H1 (cell line): ENCODE measurements around the gene FANCD2. TPM values are rescaled to one million over a fixed set of nuclear protein-coding genes. Genes with fewer than 3 reads are reported as not detected.
"Not testable (repeated sequence)": the region's sequence is repeated elsewhere in the genome, so short reads cannot be mapped to it uniquely, and the experiment has no call there.

Experiments
- CTCF ChIA-PET: fragments of 300-600 bp; sonication (Branson Sonifier 250); formaldehyde crosslinking; loops from one replicate; lab custom pipeline; 2021; ENCODE audit not compliant: partially characterized antibody; lab: Charles Lee
- POLR2A ChIA-PET: fragments of 300-600 bp; sonication (Branson Sonifier 250); formaldehyde crosslinking; loops from one replicate; lab custom pipeline; 2021; ENCODE audit warnings: inconsistent platforms; ENCODE audit not compliant: partially characterized antibody; lab: Charles Lee
- DNase-seq, 2 experiments: peaks; one replicate each; pipeline versions ENCODE4 v3.0.0 to v3.0.0-alpha.2; 2010 to 2022; ENCODE audit warnings: low spot score in 2 of 2, low read depth in 1 of 2, mixed read lengths in 1 of 2
- FAIRE-seq: peaks from 2 replicates; lab custom pipeline; 2011; peaks lifted over from hg19 to GRCh38; lab: Jason Lieb, UNC
- H2AFZ ChIP-seq: 2 replicates; pipeline ENCODE4 v1.8.1; 2012; ENCODE audit warnings: low read length, inconsistent platforms
- H2AK5ac ChIP-seq: 2 replicates; pipeline ENCODE4 v1.6.1; 2013; ENCODE audit warnings: low read depth, low read length
- H2BK120ac ChIP-seq: replicated peaks from 2 replicates; pipeline ENCODE3; 2013; ENCODE audit warnings: low read depth, low read length, inconsistent platforms
- H2BK12ac ChIP-seq: 2 replicates; pipeline ENCODE4 v1.6.1; 2013; ENCODE audit warnings: low read depth, low read length
- H2BK15ac ChIP-seq: 2 replicates; pipeline ENCODE4 v1.6.1; 2013; ENCODE audit warnings: low read length
- H2BK20ac ChIP-seq: 2 replicates; pipeline ENCODE4 v1.6.1; 2013; ENCODE audit warnings: low read length
- H2BK5ac ChIP-seq: 2 replicates; pipeline ENCODE4 v1.6.1; 2013; ENCODE audit warnings: low read depth, low read length
- H3K14ac ChIP-seq: 2 replicates; pipeline ENCODE4 v1.6.1; 2013; ENCODE audit warnings: inconsistent platforms; ENCODE audit not compliant: insufficient read length
- H3K18ac ChIP-seq: 2 replicates; pipeline ENCODE4 v1.6.1; 2013; ENCODE audit warnings: low read length; ENCODE audit errors: extremely low read depth
- H3K23ac ChIP-seq: 2 replicates; pipeline ENCODE4 v1.6.1; 2013; ENCODE audit warnings: inconsistent platforms; ENCODE audit not compliant: insufficient read length
- H3K23me2 ChIP-seq: 2 replicates; pipeline ENCODE4 v1.6.1; 2013; ENCODE audit warnings: low read depth, low read length
- H3K27ac ChIP-seq: 2 replicates; pipeline ENCODE4 v1.6.1; 2011; ENCODE audit warnings: low read depth, low read length, inconsistent platforms
- H3K27me3 ChIP-seq, 4 experiments: replicated peaks in 1 of 4; 1 replicate in 1 of 4; 2 replicates in 3 of 4; pipeline versions ENCODE4 v1.6.1 to v1.8.1; 2011 to 2013; ENCODE audit warnings: low read length in 3 of 4, mild to moderate bottlenecking in 3 of 4, inconsistent platforms in 2 of 4, mixed read lengths in 2 of 4, moderate library complexity in 1 of 4; ENCODE audit not compliant: control insufficient read depth in 3 of 4, insufficient read depth in 3 of 4; ENCODE audit errors: extremely low read depth in 1 of 4
- H3K36me3 ChIP-seq, 4 experiments: 2 replicates each; pipeline versions ENCODE4 v1.6.1 to v1.8.1; 2011 to 2013; ENCODE audit warnings: mild to moderate bottlenecking in 4 of 4, low read length in 3 of 4, moderate library complexity in 2 of 4, control low read depth in 1 of 4, inconsistent platforms in 1 of 4; ENCODE audit not compliant: insufficient read depth in 4 of 4, control insufficient read depth in 2 of 4
- H3K4ac ChIP-seq: replicated peaks from 2 replicates; pipeline ENCODE3; 2013; ENCODE audit warnings: low read length, low read depth, mixed read lengths, inconsistent platforms; ENCODE audit not compliant: insufficient read length
- H3K4me1 ChIP-seq, 4 experiments: replicated peaks in 1 of 4; 1 replicate in 1 of 4; 2 replicates in 3 of 4; pipeline versions ENCODE4 v1.6.1 to v1.8.1; 2011 to 2013; ENCODE audit warnings: low read length in 3 of 4, inconsistent platforms in 2 of 4, mixed read lengths in 1 of 4; ENCODE audit not compliant: insufficient read depth in 4 of 4, control insufficient read depth in 3 of 4
- H3K4me2 ChIP-seq, 2 experiments: 2 replicates each; pipeline versions ENCODE4 v1.6.1 to v1.8.1; 2011 to 2013; ENCODE audit warnings: low read depth in 2 of 2, low read length in 2 of 2, control low read depth in 1 of 2, inconsistent platforms in 1 of 2, mild to moderate bottlenecking in 1 of 2; ENCODE audit not compliant: insufficient read depth in 1 of 2
- H3K4me3 ChIP-seq, 4 experiments: fragments of 200-600, 300-600 bp in 1 of 4; sonication (generic), shearing (Covaris generic), sonication (Bioruptor Twin) in 1 of 4; 2 replicates each; pipeline versions ENCODE4 v1.5.1 to v1.8.1; 2011 to 2016; ENCODE audit warnings: low read length in 4 of 4, low read depth in 3 of 4, control low read depth in 2 of 4, inconsistent platforms in 2 of 4, mild to moderate bottlenecking in 2 of 4, mixed read lengths in 1 of 4, moderate library complexity in 1 of 4; ENCODE audit not compliant: insufficient read depth in 2 of 4; ENCODE audit errors: extremely low read depth in 1 of 4
- H3K56ac ChIP-seq: replicated peaks from 2 replicates; pipeline ENCODE3; 2013; ENCODE audit warnings: low read depth, mild to moderate bottlenecking, mixed read lengths, low read length, inconsistent platforms; ENCODE audit not compliant: insufficient read length
- H3K79me1 ChIP-seq: 2 replicates; pipeline ENCODE4 v1.6.1; 2013; ENCODE audit warnings: low read depth, low read length, control low read depth
- H3K79me2 ChIP-seq, 2 experiments: 2 replicates each; pipeline versions ENCODE4 v1.6.1 to v1.8.1; 2012 to 2013; ENCODE audit warnings: low read length in 2 of 2, mild to moderate bottlenecking in 2 of 2, inconsistent platforms in 1 of 2; ENCODE audit not compliant: insufficient read depth in 2 of 2, control insufficient read depth in 1 of 2
- H3K9ac ChIP-seq, 4 experiments: replicated peaks in 1 of 4; 1 replicate in 1 of 4; 2 replicates in 3 of 4; pipeline versions ENCODE4 v1.6.1 to v1.8.1; 2011 to 2013; ENCODE audit warnings: low read depth in 3 of 4, low read length in 3 of 4, control low read depth in 2 of 4, mild to moderate bottlenecking in 2 of 4, moderate library complexity in 2 of 4, inconsistent platforms in 1 of 4; ENCODE audit errors: extremely low read depth in 1 of 4
- H3K9me3 ChIP-seq, 2 experiments: 2 replicates each; pipeline versions ENCODE4 v1.6.1 to v1.8.1; 2012 to 2013; ENCODE audit warnings: mild to moderate bottlenecking in 2 of 2, moderate library complexity in 2 of 2, control low read depth in 1 of 2, inconsistent platforms in 1 of 2, low read depth in 1 of 2, low read length in 1 of 2, mixed read lengths in 1 of 2; ENCODE audit not compliant: insufficient read depth in 2 of 2
- H4K20me1 ChIP-seq, 2 experiments: replicated peaks in 1 of 2; 2 replicates each; pipeline versions ENCODE3 to v1.8.1; 2011 to 2013; ENCODE audit warnings: inconsistent platforms in 2 of 2, low read length in 2 of 2, mild to moderate bottlenecking in 1 of 2; ENCODE audit not compliant: insufficient read depth in 2 of 2, control insufficient read depth in 1 of 2
- H4K5ac ChIP-seq: 2 replicates; pipeline ENCODE4 v1.6.1; 2013; ENCODE audit warnings: low read length, low read depth, mixed read lengths, inconsistent platforms; ENCODE audit not compliant: insufficient read length
- H4K8ac ChIP-seq: 2 replicates; pipeline ENCODE4 v1.8.0; 2013; ENCODE audit warnings: mild to moderate bottlenecking, moderate library complexity, low read length, inconsistent platforms; ENCODE audit not compliant: insufficient read depth; ENCODE audit errors: extremely low read depth
- H4K91ac ChIP-seq: replicated peaks from 2 replicates; pipeline ENCODE3; 2013; ENCODE audit warnings: low read length, mixed read lengths, inconsistent platforms; ENCODE audit not compliant: insufficient read length
- EZH2 ChIP-seq: fragments of 200-600 bp; sonication (generic); IDR thresholded peaks from 2 replicates; pipeline ENCODE4 v1.7.1; 2012; ENCODE audit warnings: low read depth, mild to moderate bottlenecking, moderate library complexity, low read length, inconsistent platforms; ENCODE audit not compliant: severe bottlenecking
- WGBS, 2 experiments: shearing (Covaris generic) in 1 of 2; methylation state at CpG; one replicate each; pipeline versions ENCODE4 v1.1.6 to v1.1.7; 2013 to 2015; ENCODE audit warnings: low lambda C conversion rate in 2 of 2, mixed read lengths in 2 of 2, inconsistent platforms in 1 of 2, low coverage in 1 of 2, missing lambda C conversion rate in 1 of 2; ENCODE audit not compliant: insufficient replicate concordance in 2 of 2, insufficient coverage in 1 of 2, insufficient read length in 1 of 2; ENCODE audit errors: extremely low coverage in 1 of 2, missing lambda C conversion rate in 1 of 2; 5-methylcytosine and 5-hydroxymethylcytosine counted together
- polyA plus RNA-seq, 7 experiments: library from polyadenylated mRNA; depleted of rRNA in 3 of 7; stranded (reverse) in 5 of 7; unstranded in 2 of 7; fragments of >200 nt in 5 of 7; fragments of 200-250 nt in 2 of 7; gene quantifications; 1 replicate in 5 of 7; 2 replicates in 1 of 7; 4 replicates in 1 of 7; pipeline versions ENCODE4 v1.2.1 to v1.2.3, GENCODE V29; 2011 to 2013; ENCODE audit warnings: missing spikeins in 2 of 7, mixed read lengths in 2 of 7
- total RNA-seq: library from RNA; stranded (reverse); fragmentation: NEBNext Ultra II Directional; extraction: Animal tissue kit (Norgen Biotek cat#: 25700); gene quantifications from 2 replicates; pipeline ENCODE4 v1.2.1, GENCODE V29; 2021

Gene FANCD2
- total and polyA plus RNA-seq, 2 of the 8 experiments (the other 6 are each of a cell fraction or from before 2014, with no cell fraction given), result 33.1 to 77.8 TPM

- Histone ChIP-seq H3K56ac (no peak overlapping the region), H2BK5ac (no peak overlapping the region), H3K9me3 (no peaks in the 10 kb centered on the region), H4K91ac (no peak overlapping the region), H3K23ac (no peak overlapping the region), H4K20me1 (no peaks in the 10 kb centered on the region), H2BK12ac (no peak overlapping the region), H2BK15ac (no peak overlapping the region), H3K9ac (no peak overlapping the region), H2BK120ac (no peak overlapping the region), H3K4ac (no peak overlapping the region), H3K36me3 (peaks cover 8 to 48% (median 21%) of the 10 kb centered on the region in 4 experiments), H4K5ac (no peak overlapping the region), H3K4me3 (no peak overlapping the region), H3K79me1 (no peaks in the 10 kb centered on the region), H3K27ac (no peak overlapping the region), H2AK5ac (no peak overlapping the region), H3K79me2 (no peaks in the 10 kb centered on the region), H4K8ac (no peak overlapping the region), H2AFZ (no peak overlapping the region), H3K14ac (no peak overlapping the region), H3K18ac (no peak overlapping the region), H3K27me3 (no peaks in the 10 kb centered on the region), H3K23me2 (no peaks in the 10 kb centered on the region), H3K4me1 (no peaks in the 10 kb centered on the region), H2BK20ac (no peak overlapping the region), H3K4me2 (no peak overlapping the region)
- DNase-seq, result no peak
- 81% methylated on average over 2 of the region's 2 CpGs; no CpG with 5 or more reads in 1 of the 2 experiments for WGBS, 2 experiments
- POLR2A ChIA-PET, result interaction anchor here (0.6 to 2.4 kb wide), 6 partner anchors 9 to 267 kb away, joined by 3 to 7 read pairs (median 3); partner anchors contain the start of gene VHL
- CTCF ChIA-PET, result no interaction called here
- no peak for TF ChIP-seq EZH2
- FAIRE-seq, result no peak
Measured at GRCh38 chr3:10047876-10048275, 21.6 kb downstream of the FANCD2 start.

GRCh38 chr3:10053054-10053453, 26.8 kb downstream of the FANCD2 start:
- H4K5ac ChIP-seq, H3K9me3 ChIP-seq, H3K14ac ChIP-seq, H2AFZ ChIP-seq, H3K79me2 ChIP-seq, H3K4me2 ChIP-seq, H4K91ac ChIP-seq, H2BK5ac ChIP-seq, H3K4me3 ChIP-seq, H2BK120ac ChIP-seq, POLR2A ChIA-PET, H2BK12ac ChIP-seq, H4K20me1 ChIP-seq, H3K4ac ChIP-seq, H3K56ac ChIP-seq, H2BK15ac ChIP-seq, H3K23me2 ChIP-seq, H3K9ac ChIP-seq, DNase-seq, H4K8ac ChIP-seq, FAIRE-seq, CTCF ChIA-PET, H3K27ac ChIP-seq, H3K4me1 ChIP-seq, H2AK5ac ChIP-seq, H3K27me3 ChIP-seq, H2BK20ac ChIP-seq, H3K18ac ChIP-seq, H3K23ac ChIP-seq, H3K79me1 ChIP-seq: not testable (repeated sequence)
- WGBS, 2 experiments, result 95% methylated on average over 5 of the region's 6 CpGs; no CpG with 5 or more reads in 1 of the 2 experiments
- H3K36me3 ChIP-seq, result peaks cover 0 to 39% (median 16%) of the 10 kb centered on the region in 4 experiments; a peak in 4 of 8 replicates
